ENCODE measurements around the gene C1QTNF9. TPM values are rescaled to one million over a fixed set of nuclear protein-coding genes. Genes with fewer than 3 reads are reported as not detected.

C1QTNF9 gene
- total and polyA plus RNA-seq, 4 donors: 0.03 to 0.28 (median 0.20) TPM; not detected in 1

DNA sequence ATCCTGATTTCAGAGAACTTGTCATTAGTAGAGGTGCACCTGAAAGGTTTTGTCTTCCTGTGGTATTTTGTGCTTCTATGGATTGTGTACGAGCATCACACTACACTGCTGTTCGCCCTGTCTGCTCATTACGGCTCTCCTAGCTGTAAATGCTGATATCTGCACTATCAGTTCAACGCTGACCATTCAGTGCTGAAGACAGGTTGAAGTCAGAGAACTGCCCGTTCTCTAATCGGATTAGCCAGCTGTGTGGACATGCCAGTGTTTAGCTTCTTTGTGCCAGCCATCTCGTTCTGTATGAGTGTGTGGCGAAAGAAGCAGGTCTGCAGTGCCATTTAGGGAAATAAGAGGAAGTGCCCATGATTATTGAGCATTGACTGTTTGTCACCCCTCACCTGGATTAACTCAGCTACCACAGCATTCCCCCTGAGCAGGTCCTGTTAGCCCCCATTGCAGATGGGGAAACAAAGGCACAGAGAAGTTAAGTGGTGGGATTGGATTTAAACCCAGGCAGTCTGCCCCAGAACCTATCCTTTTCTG is 21.6 kb upstream of the C1QTNF9 start:
- H3K27ac ChIP-seq (ENCODE audit: low read depth in 1 of 2, low read length in 1 of 2): no peak overlapping the region
- no peak overlapping the region for H3K9ac ChIP-seq (ENCODE audit: insufficient read depth in 1 of 2, low read length in 2 of 2)
- H3K9me3 ChIP-seq (ENCODE audit: control insufficient read depth in 4 of 4, insufficient read depth in 3 of 4, low read length in 3 of 4): no peaks in the 10 kb centered on the region
- DNase-seq (no peak), ATAC-seq (ENCODE audit: insufficient read depth, low FRiP score) (no peak)
- no peak overlapping the region for H3K4me3 ChIP-seq
- H3K36me3 ChIP-seq (ENCODE audit: control insufficient read depth in 4 of 4, insufficient read depth in 4 of 4, low read length in 4 of 4): peaks cover 8 to 60% (median 15%) of the 10 kb centered on the region in 4 donors
- WGBS, 2 donors: 76 to 90% methylated on average over 8 of the region's 8 CpGs
- TF ChIP-seq, protein P1, sequence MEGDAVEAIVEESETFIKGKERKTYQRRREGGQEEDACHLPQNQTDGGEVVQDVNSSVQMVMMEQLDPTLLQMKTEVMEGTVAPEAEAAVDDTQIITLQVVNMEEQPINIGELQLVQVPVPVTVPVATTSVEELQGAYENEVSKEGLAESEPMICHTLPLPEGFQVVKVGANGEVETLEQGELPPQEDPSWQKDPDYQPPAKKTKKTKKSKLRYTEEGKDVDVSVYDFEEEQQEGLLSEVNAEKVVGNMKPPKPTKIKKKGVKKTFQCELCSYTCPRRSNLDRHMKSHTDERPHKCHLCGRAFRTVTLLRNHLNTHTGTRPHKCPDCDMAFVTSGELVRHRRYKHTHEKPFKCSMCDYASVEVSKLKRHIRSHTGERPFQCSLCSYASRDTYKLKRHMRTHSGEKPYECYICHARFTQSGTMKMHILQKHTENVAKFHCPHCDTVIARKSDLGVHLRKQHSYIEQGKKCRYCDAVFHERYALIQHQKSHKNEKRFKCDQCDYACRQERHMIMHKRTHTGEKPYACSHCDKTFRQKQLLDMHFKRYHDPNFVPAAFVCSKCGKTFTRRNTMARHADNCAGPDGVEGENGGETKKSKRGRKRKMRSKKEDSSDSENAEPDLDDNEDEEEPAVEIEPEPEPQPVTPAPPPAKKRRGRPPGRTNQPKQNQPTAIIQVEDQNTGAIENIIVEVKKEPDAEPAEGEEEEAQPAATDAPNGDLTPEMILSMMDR (IDR thresholded peaks at IDR 0.05; ENCODE audit: control extremely low read depth, extremely low read depth): no peak
- no peaks in the 10 kb centered on the region for H3K4me1 ChIP-seq (ENCODE audit: control insufficient read depth in 5 of 5, insufficient read depth in 5 of 5, low read length in 5 of 5)
- no peaks in the 10 kb centered on the region for H3K27me3 ChIP-seq (ENCODE audit: control insufficient read depth in 3 of 3, insufficient read depth in 3 of 3, low read length in 2 of 3)

DNA sequence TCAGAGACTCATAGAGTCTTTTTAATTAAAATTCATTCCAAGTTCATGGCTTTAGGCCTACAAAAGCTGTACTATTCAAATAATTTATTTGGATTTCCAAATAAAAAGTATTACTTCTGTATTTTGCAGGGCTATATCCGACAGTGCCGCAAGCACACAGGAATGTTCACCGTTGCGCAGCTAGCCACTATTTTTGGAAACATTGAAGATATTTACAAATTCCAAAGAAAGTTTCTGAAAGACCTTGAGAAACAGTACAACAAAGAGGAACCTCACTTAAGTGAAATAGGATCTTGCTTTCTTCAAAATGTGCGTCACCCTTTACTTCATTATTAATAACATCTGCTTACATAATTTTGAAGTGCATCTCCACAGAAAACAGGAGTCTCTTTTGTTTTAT is 20.5 kb upstream of the C1QTNF9 start:
- DNase-seq (no peak), ATAC-seq (ENCODE audit: insufficient read depth, low FRiP score) (peak; percentile 19)
- no peaks in the 10 kb centered on the region for H3K27me3 ChIP-seq (ENCODE audit: control insufficient read depth in 3 of 3, insufficient read depth in 3 of 3, low read length in 2 of 3)
- 30 to 75% methylated on average over 5 of the region's 5 CpGs for WGBS, 2 donors
- no peaks in the 10 kb centered on the region for H3K9me3 ChIP-seq (ENCODE audit: control insufficient read depth in 4 of 4, insufficient read depth in 3 of 4, low read length in 3 of 4)
- TF ChIP-seq, protein P1 (IDR thresholded peaks at IDR 0.05; ENCODE audit: control extremely low read depth, extremely low read depth): no peak
- H3K4me1 ChIP-seq (ENCODE audit: control insufficient read depth in 5 of 5, insufficient read depth in 5 of 5, low read length in 5 of 5): no peaks in the 10 kb centered on the region
- no peak overlapping the region for H3K27ac ChIP-seq (ENCODE audit: low read depth in 1 of 2, low read length in 1 of 2)
- peaks cover 8 to 62% (median 15%) of the 10 kb centered on the region in 4 donors for H3K36me3 ChIP-seq (ENCODE audit: control insufficient read depth in 4 of 4, insufficient read depth in 4 of 4, low read length in 4 of 4)
- H3K9ac ChIP-seq (ENCODE audit: insufficient read depth in 1 of 2, low read length in 2 of 2): no peak overlapping the region
- no peak overlapping the region for H3K4me3 ChIP-seq

DNA sequence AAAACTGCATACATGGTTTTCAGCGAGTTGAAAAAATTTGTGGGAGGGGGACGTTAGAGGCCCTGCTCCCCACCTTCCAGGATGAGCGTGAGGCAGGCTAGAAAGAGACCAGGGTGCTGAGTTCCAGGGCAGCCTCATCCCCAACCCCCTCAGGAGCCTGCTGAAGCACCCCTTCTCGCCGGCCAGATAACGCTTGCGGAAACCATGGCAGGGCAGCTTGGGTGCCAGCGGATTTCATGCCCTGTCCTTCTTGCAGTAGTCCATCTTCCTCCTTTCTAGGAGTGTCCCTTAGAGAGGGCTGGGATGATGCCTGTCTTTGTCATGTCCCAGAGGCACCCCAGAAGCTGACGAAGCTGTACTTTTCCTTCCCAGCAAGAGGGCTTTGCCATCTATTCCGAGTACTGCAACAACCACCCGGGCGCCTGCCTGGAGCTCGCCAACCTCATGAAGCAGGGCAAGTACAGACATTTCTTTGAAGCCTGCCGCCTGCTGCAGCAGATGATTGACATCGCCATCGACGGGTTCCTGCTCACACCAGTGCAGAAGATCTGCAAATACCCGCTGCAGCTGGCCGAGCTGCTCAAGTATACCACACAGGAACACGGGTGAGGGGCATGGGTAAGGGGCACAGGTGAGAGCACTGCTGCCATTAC is 19.0 kb upstream of the C1QTNF9 start:
- Histone ChIP-seq H3K27ac (ENCODE audit: low read depth in 1 of 2, low read length in 1 of 2) (no peak overlapping the region), H3K4me1 (ENCODE audit: control insufficient read depth in 5 of 5, insufficient read depth in 5 of 5, low read length in 5 of 5) (no peaks in the 10 kb centered on the region), H3K9ac (ENCODE audit: insufficient read depth in 1 of 2, low read length in 2 of 2) (no peak overlapping the region), H3K4me3 (no peak overlapping the region), H3K9me3 (ENCODE audit: control insufficient read depth in 4 of 4, insufficient read depth in 3 of 4, low read length in 3 of 4) (no peaks in the 10 kb centered on the region), H3K27me3 (ENCODE audit: control insufficient read depth in 3 of 3, insufficient read depth in 3 of 3, low read length in 2 of 3) (no peaks in the 10 kb centered on the region), H3K36me3 (ENCODE audit: control insufficient read depth in 4 of 4, insufficient read depth in 4 of 4, low read length in 4 of 4) (peaks cover 6 to 64% (median 12%) of the 10 kb centered on the region in 4 donors)
- 91 to 95% methylated on average over 20 of the region's 20 CpGs for WGBS, 2 donors
- ATAC-seq (ENCODE audit: insufficient read depth, low FRiP score) (no peak), DNase-seq (no peak)
- TF ChIP-seq, protein P1 (IDR thresholded peaks at IDR 0.05; ENCODE audit: control extremely low read depth, extremely low read depth): no peak
